HG03439 (cell line): ENCODE data around the gene CSNK2A1.
A peak's percentile ranks its signal among the peaks of the same experiment; 100 is the strongest.

Experiments used
- ATAC-seq: cut with Tn5 transposase; IDR thresholded peaks from one replicate; pipeline ENCODE4 v1.9.1; 2021; ENCODE audit warnings: mild to moderate bottlenecking, moderate library complexity; ENCODE audit not compliant: unreplicated experiment

Gene CSNK2A1

GRCh38 chr20:568097-568652 lies 24.6 kb upstream of the CSNK2A1 start:
- no peak for ATAC-seq

GRCh38 chr20:564192-564591 lies 20.6 kb upstream of the CSNK2A1 start:
- no peak for ATAC-seq

GRCh38 chr20:563187-563586 lies 19.6 kb upstream of the CSNK2A1 start:
- no peak for ATAC-seq

- no peak for ATAC-seq
Measured at GRCh38 chr20:562232-562897, 18.8 kb upstream of the CSNK2A1 start.

GRCh38 chr20:561437-562231 lies 18.0 kb upstream of the CSNK2A1 start:
- ATAC-seq: no peak

GRCh38 chr20:560680-561079 lies 17.1 kb upstream of the CSNK2A1 start:
- ATAC-seq: no peak

- ATAC-seq: no peak
Measured at GRCh38 chr20:558117-558516, 14.5 kb upstream of the CSNK2A1 start.

GRCh38 chr20:556984-557383 lies 13.4 kb upstream of the CSNK2A1 start:
- ATAC-seq: no peak

GRCh38 chr20:555976-556385 lies 12.4 kb upstream of the CSNK2A1 start:
- no peak for ATAC-seq

- ATAC-seq: no peak
Measured at GRCh38 chr20:550611-551010, 7.0 kb upstream of the CSNK2A1 start.

GRCh38 chr20:549722-550496 lies 6.3 kb upstream of the CSNK2A1 start:
- no peak for ATAC-seq

GRCh38 chr20:548906-549305 lies 5.3 kb upstream of the CSNK2A1 start:
- no peak for ATAC-seq

- no peak for ATAC-seq
Measured at GRCh38 chr20:547394-547793, 3.8 kb upstream of the CSNK2A1 start.

GRCh38 chr20:546353-546752 lies 2.8 kb upstream of the CSNK2A1 start:
- no peak for ATAC-seq

GRCh38 chr20:544153-544725 lies 649 bp upstream of the CSNK2A1 start:
- ATAC-seq: no peak

GRCh38 chr20:542777-543368 lies 717 bp downstream of the CSNK2A1 start:
- peak; percentile 9 for ATAC-seq

- no peak for ATAC-seq
Measured at GRCh38 chr20:540391-541201, 3.0 kb downstream of the CSNK2A1 start.

GRCh38 chr20:539848-540247 lies 3.7 kb downstream of the CSNK2A1 start:
- no peak for ATAC-seq

- no peak for ATAC-seq
Measured at GRCh38 chr20:539191-539590, 4.4 kb downstream of the CSNK2A1 start.

GRCh38 chr20:537983-538382 lies 5.6 kb downstream of the CSNK2A1 start:
- ATAC-seq: no peak
